Stimulated activated CD8-positive, alpha-beta memory T cell treated with anti-CD3 and anti-CD28 coated beads, Interleukin-7, amount 100 ng/mL, for 48 hours (primary cell): ENCODE results near the gene NEK4.
"Not testable (repeated sequence)": the region's sequence is repeated elsewhere in the genome, so short reads cannot be mapped to it uniquely, and the experiment has no call there.

ENCODE experiments used
- DNase-seq, 2 donors: peaks; one replicate each; pipeline ENCODE4 v3.0.0-alpha.2; 2020; ENCODE audit warnings: low read depth in 1 of 2; ENCODE audit errors: extremely low read depth in 1 of 2

Gene NEK4

GRCh38 chr3:52743152-52743551, 27.6 kb downstream of the NEK4 start:
- no peak for DNase-seq

GRCh38 chr3:52742418-52743041, 28.2 kb downstream of the NEK4 start:
- DNase-seq = no peak

- DNase-seq = no peak
Measured at GRCh38 chr3:52739730-52740129, 31.0 kb downstream of the NEK4 start.

- no peak for DNase-seq
Measured at GRCh38 chr3:52733256-52733891, 37.4 kb downstream of the NEK4 start.

GRCh38 chr3:52731590-52731989, 39.1 kb downstream of the NEK4 start:
- no peak for DNase-seq

GRCh38 chr3:52730681-52731080, 40.1 kb downstream of the NEK4 start:
- DNase-seq = no peak

GRCh38 chr3:52728753-52729152, 42.0 kb downstream of the NEK4 start:
- not testable (repeated sequence) for DNase-seq

GRCh38 chr3:52724511-52724910, 46.2 kb downstream of the NEK4 start:
- DNase-seq = no peak

GRCh38 chr3:52723935-52724334, 46.8 kb downstream of the NEK4 start:
- no peak for DNase-seq

- no peak for DNase-seq
Measured at GRCh38 chr3:52722491-52722890, 48.2 kb downstream of the NEK4 start.

GRCh38 chr3:52721730-52722008, 49.1 kb downstream of the NEK4 start:
- no peak for DNase-seq

- DNase-seq = no peak
Measured at GRCh38 chr3:52721002-52721729, 49.6 kb downstream of the NEK4 start.

GRCh38 chr3:52719618-52720017, 51.1 kb downstream of the NEK4 start:
- DNase-seq = no peak

GRCh38 chr3:52715714-52716305, 54.9 kb downstream of the NEK4 start:
- DNase-seq = no peak

- DNase-seq = no peak
Measured at GRCh38 chr3:52714335-52715302, 56.1 kb downstream of the NEK4 start.

GRCh38 chr3:52712291-52713212, 58.2 kb downstream of the NEK4 start:
- DNase-seq = no peak

GRCh38 chr3:52710512-52710911, 60.2 kb downstream of the NEK4 start:
- no peak for DNase-seq

- no peak for DNase-seq
Measured at GRCh38 chr3:52707585-52707984, 63.2 kb downstream of the NEK4 start.
